HepG2 (cell line): ENCODE data around the gene LCN2.

Source experiments
- ATAD3A ChIP-seq: sonication (generic); formaldehyde crosslinking; IDR thresholded peaks from 2 replicates; pipeline ENCODE4 v1.4.0; 2020; ENCODE audit warnings: missing genetic modification reagents
- CHCHD3 ChIP-seq: sonication (generic); formaldehyde crosslinking; IDR thresholded peaks from 2 replicates; pipeline ENCODE4 v1.8.0; 2022; ENCODE audit warnings: mild to moderate bottlenecking, missing genetic modification reagents, moderate library complexity
- DPF2 ChIP-seq: sonication (generic); formaldehyde crosslinking; IDR thresholded peaks from 2 replicates; pipeline ENCODE4 v1.4.0; 2020; ENCODE audit warnings: mild to moderate bottlenecking, low read depth, missing genetic modification reagents, borderline replicate concordance
- EZH2 ChIP-seq: conservative IDR thresholded peaks from 2 replicates; pipeline ENCODE4 v1.6.1; 2012; ENCODE audit warnings: mild to moderate bottlenecking, low read depth, low read length, moderate library complexity
- FOXK1 ChIP-seq: sonication (generic); formaldehyde crosslinking; IDR thresholded peaks from 2 replicates; pipeline ENCODE4 v1.4.0; 2020; ENCODE audit warnings: low read depth, missing genetic modification reagents, borderline replicate concordance
- NR0B2 ChIP-seq: sonication (generic); formaldehyde crosslinking; IDR thresholded peaks from 2 replicates; pipeline ENCODE4 v1.4.0; 2020; ENCODE audit warnings: mild to moderate bottlenecking, missing genetic modification reagents
- POLR2A ChIP-seq, 2 experiments: IDR thresholded peaks; 2 replicates each; pipeline ENCODE4 v1.6.1; 2011; ENCODE audit warnings: low read depth in 2 of 2, low read length in 2 of 2, mild to moderate bottlenecking in 1 of 2, moderate library complexity in 1 of 2; ENCODE audit not compliant: insufficient read depth in 1 of 2
- SIN3A ChIP-seq: IDR thresholded peaks from 2 replicates; pipeline ENCODE4 v1.6.1; 2011; ENCODE audit warnings: low read depth, mild to moderate bottlenecking, control low read depth, low read length, borderline replicate concordance
- SMAD3 ChIP-seq: sonication (generic); formaldehyde crosslinking; IDR thresholded peaks from 2 replicates; pipeline ENCODE4 v1.4.0; 2020; ENCODE audit warnings: missing genetic modification reagents
- ZBTB26 ChIP-seq: IDR thresholded peaks from 2 replicates; pipeline ENCODE4 v1.6.1; 2016; ENCODE audit warnings: missing compliant biosample characterization, missing genetic modification reagents, borderline replicate concordance
- ZNF121 ChIP-seq: sonication (generic); formaldehyde crosslinking; IDR thresholded peaks from 2 replicates; pipeline ENCODE4 v1.5.0; 2020; ENCODE audit warnings: mild to moderate bottlenecking, missing genetic modification reagents
- ZNF292 ChIP-seq: sonication (generic); formaldehyde crosslinking; IDR thresholded peaks from 2 replicates; pipeline ENCODE4 v1.8.1; 2022; ENCODE audit warnings: mild to moderate bottlenecking, low read depth, missing genetic modification reagents, borderline replicate concordance
- ZNF709 ChIP-seq: sonication (generic); formaldehyde crosslinking; IDR thresholded peaks from 2 replicates; pipeline ENCODE4 v1.5.0; 2020; ENCODE audit warnings: mild to moderate bottlenecking, missing genetic modification reagents
- TF ChIP-seq, protein P1 (sequence below): sonication (generic); formaldehyde crosslinking; IDR thresholded peaks from 2 replicates; pipeline ENCODE4 v1.5.0; 2020; ENCODE audit warnings: mild to moderate bottlenecking, missing genetic modification reagents, moderate library complexity

DNA sequence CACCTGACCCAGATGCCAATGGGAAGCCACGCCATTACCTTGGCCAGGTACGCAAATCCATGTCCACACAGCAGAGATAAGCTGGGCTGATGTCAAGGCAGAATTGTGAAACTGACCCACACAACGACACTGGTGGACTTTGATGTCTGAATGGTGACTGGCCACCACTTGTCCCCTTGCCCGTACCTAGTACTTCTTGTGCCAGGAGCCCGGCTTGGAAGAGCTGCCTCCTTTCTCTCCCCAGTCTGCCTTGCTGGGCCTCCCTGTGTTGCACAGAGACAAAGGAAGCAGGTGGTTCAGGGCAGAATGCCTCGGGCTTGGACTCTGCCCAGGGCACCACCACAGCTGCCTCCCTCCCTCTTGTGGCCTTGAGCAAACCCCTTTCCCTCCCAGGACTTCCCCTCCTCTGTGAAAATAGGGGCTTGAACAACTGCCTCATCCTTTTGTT is 45.1 kb upstream of the LCN2 start:
- TF ChIP-seq NR0B2 (CRISPR knock-in tag) = no peak
- TF ChIP-seq DPF2 (CRISPR knock-in tag) = peak; percentile 50; the same call in 1 of the 2 replicates
- TF ChIP-seq ATAD3A (CRISPR knock-in tag) = no peak
- peak; percentile 64; the same call in 1 of the 2 replicates for TF ChIP-seq ZNF292 (CRISPR knock-in tag)
- TF ChIP-seq EZH2 = no peak
- no peak for TF ChIP-seq CHCHD3 (CRISPR knock-in tag)
- no peak for TF ChIP-seq ZNF709 (CRISPR knock-in tag)
- peak; percentile 28; the same call in 1 of the 2 replicates for TF ChIP-seq FOXK1 (CRISPR knock-in tag)
- 0 out of 2 replicates have a peak, but pooled peaks have one; percentile 26 for TF ChIP-seq ZBTB26 (CRISPR knock-in tag)
- 0 out of 2 replicates have a peak, but pooled peaks have one; percentile 12 for TF ChIP-seq ZNF121 (CRISPR knock-in tag)
- TF ChIP-seq, protein P1, sequence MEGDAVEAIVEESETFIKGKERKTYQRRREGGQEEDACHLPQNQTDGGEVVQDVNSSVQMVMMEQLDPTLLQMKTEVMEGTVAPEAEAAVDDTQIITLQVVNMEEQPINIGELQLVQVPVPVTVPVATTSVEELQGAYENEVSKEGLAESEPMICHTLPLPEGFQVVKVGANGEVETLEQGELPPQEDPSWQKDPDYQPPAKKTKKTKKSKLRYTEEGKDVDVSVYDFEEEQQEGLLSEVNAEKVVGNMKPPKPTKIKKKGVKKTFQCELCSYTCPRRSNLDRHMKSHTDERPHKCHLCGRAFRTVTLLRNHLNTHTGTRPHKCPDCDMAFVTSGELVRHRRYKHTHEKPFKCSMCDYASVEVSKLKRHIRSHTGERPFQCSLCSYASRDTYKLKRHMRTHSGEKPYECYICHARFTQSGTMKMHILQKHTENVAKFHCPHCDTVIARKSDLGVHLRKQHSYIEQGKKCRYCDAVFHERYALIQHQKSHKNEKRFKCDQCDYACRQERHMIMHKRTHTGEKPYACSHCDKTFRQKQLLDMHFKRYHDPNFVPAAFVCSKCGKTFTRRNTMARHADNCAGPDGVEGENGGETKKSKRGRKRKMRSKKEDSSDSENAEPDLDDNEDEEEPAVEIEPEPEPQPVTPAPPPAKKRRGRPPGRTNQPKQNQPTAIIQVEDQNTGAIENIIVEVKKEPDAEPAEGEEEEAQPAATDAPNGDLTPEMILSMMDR (CRISPR knock-in tag) = peak; percentile 41; the same call in 1 of the 2 replicates
- peak; percentile 36; the same call in 1 of the 2 replicates for TF ChIP-seq SIN3A
- peak in 1 of 2 experiments; percentile 67; a peak in 2 of 4 replicates for TF ChIP-seq POLR2A (IDR thresholded peaks at IDR 0.05; ENCODE audit: insufficient read depth in 1 of 2, low read depth in 2 of 2, low read length in 2 of 2)
- no peak for TF ChIP-seq SMAD3
